GM08714 (cell line): ENCODE data around the gene FAM107B.

Experiments used
- H3K4me3 ChIP-seq: fragments of 200-500 bp; sonication (Bioruptor generic); 2 replicates; pipeline ENCODE4 v1.5.1; 2014; ENCODE audit warnings: mild to moderate bottlenecking, low read length, inconsistent platforms
- ZNF274 ChIP-seq: IDR thresholded peaks from 2 replicates; pipeline ENCODE4 v1.6.1; 2012; ENCODE audit warnings: mild to moderate bottlenecking, low read depth, low read length

The FAM107B gene

GRCh38 chr10:14535457-14536130 is 239.1 kb downstream of the FAM107B start:
- TF ChIP-seq ZNF274 = no peak
- H3K4me3 ChIP-seq = no peak overlapping the region

DNA sequence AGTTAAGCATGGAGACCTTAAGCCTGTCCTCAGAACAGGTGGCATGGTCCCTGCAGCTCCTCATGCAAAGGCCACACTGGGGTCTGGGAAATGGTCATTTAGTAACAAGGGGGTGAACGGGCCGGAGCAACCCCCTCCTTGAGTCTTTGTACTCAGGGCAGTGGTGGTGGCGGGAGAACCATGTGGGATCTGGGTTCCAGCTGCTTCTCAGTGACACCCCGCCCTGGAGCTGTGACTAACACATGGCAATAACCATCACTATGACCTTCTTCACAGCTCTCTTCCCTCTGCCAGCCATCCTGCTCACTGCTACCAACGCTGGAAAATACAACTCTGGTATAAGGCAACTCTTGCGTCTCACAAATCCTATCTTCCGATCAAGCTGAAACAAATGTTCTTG is 240.5 kb downstream of the FAM107B start:
- no peak for TF ChIP-seq ZNF274
- H3K4me3 ChIP-seq = no peak overlapping the region

DNA sequence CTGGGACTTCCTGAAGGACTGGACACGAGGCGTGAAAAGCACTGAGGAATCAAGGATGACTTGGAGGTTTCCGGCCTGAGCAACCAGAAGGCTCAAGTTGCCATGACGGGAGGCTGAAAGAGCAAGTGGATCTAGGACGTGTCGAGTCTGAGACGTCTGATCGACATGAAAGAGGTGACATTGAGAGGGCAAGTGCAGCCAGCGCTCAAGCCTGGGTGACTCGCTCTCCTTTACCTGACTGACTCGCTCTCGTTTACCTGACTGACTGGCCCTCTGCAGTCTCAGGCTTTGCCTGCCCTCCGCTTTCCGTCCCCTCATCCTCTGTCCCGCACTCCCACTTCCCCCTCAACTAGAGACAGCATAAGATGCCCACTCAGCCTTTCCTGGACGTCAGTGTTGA is 241.4 kb downstream of the FAM107B start:
- TF ChIP-seq ZNF274 = no peak
- H3K4me3 ChIP-seq = no peak overlapping the region

DNA sequence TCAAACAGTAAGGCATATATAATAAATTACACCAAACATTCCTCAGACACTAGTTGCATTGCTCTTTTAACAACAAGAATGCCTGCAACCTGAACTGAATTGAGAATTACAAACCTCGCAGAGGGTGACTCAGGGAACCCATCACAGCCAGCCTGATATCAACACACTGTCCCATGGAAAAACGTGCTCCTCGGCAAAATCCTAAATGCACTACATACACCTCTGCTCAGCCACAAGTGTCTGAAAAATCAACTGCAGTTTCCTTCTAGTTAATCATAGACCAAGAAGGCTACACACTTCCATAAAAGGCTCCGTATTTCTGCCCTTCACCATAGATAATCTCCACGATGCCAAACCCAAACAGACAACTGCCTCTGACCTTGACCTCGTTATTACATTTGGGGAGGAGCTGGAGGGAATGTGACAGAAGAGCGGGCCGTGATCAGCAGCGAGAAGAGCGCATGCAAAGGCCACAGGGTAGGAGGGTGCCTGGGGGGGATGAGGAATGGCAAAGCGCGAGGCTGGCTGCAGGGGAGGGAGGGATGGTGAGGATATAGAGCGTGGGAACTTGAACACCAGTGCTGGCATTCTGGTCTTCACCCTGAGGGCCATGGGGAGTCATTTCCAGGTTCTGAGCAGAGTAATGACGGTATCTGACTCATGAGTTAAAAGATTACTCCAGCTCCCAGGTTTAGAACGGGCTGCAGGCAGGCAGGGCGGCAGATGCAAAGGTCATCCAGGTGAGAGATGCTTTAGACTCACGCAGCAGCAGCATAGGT is 242.0 kb downstream of the FAM107B start:
- no peak for TF ChIP-seq ZNF274
- H3K4me3 ChIP-seq = no peak overlapping the region

DNA sequence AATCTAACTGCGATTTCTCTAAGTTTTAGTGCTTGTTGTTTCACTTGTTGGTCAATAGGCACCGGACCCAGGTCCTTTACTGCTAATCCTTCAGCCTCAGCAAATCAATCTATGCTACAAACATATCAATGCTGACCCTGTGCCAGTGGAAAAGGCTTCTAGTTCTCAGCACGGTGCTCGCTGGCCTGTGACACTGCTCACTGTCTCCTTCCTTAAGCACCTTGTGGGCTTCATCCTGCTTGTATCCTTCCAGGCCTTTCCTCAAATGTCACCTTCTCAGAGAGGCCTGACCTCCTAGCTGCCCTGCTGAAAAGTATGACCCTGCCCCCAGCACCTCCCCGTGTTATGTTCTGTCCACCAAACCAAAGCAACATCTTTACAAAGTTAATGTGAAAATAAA is 242.7 kb downstream of the FAM107B start:
- H3K4me3 ChIP-seq = no peak overlapping the region
- TF ChIP-seq ZNF274 = no peak

GRCh38 chr10:14530465-14530864 is 244.2 kb downstream of the FAM107B start:
- no peak for TF ChIP-seq ZNF274
- H3K4me3 ChIP-seq = no peak overlapping the region

- no peak overlapping the region for H3K4me3 ChIP-seq
- TF ChIP-seq ZNF274 = no peak
These were observed 245.3 kb downstream of the FAM107B start for GRCh38 chr10:14529351-14529750.

DNA sequence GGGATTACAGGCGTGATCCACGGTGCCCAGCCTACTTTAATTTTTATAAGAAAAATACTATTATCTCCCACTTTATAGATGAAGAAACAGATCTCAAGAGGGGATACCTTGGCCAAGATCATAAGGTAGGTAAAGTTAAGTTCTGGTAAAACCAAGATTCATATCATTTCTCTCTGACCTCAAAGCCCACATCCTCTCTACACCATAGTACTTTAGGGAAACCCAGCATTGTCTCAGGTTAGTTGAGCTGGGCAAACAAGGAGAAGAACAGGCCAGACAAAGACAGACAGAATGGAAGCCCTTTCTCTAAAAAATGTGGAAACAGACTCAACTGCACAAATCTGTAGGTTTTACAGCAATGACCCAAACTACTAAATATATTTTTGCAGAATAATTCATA is 246.2 kb downstream of the FAM107B start:
- TF ChIP-seq ZNF274 = no peak
- H3K4me3 ChIP-seq = no peak overlapping the region

- no peak for TF ChIP-seq ZNF274
These were observed 246.8 kb downstream of the FAM107B start for GRCh38 chr10:14527915-14528314.

DNA sequence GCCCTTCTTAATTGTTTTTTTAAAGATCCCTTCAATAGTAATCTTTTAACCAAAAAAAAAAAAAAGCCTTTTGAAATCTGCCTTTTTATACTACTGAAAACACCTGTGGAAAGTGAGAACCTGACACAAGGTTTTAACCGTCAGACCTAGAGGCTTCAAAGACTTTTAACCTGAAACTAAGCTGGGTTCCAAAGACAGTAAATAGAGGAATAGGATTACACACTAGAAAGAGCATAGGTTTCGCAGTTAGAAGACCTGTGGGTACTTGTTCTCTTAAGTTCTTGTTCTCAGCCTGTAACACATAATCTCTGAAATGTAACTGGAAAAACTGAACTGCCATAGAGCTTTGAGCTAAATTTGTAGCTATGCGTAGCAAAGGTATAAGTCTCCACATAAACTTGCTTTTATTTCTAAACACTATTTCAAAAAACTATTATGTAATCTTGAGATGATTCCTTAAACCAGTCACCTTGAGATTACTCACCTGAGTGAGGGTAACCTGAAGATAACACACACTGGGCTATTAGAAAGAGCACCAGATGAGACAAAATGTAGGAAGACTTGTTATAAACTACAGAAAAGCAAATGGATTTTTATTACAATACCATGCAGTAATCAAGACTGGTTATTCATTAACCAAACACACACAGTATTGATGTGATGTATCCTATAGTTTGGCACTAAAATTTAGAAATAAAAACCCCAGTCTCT is 247.4 kb downstream of the FAM107B start:
- no peak overlapping the region for H3K4me3 ChIP-seq
- TF ChIP-seq ZNF274 = no peak

More at GRCh38 chr10:14527915-14528314, 246.8 kb downstream of the FAM107B start:
- no peak overlapping the region for H3K4me3 ChIP-seq

DNA sequence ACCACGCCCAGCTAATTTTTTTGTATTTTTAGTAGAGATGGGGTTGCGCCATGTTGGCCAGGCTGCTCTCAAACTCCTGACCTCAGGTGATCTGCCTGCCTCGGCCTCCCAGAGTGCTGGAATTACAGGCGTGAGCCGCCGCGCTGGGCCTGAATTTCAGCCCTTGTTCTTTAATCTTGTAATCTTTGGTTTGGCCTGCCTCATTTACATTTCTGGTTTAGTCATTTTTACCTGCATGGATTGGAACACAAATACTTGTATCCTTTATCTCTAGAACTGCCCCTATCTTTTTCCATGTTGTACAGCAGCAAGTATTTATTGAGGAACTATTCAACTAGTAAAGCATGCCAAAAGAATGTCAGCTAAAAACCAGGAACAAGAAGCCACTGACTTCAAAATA is 248.4 kb downstream of the FAM107B start:
- no peak overlapping the region for H3K4me3 ChIP-seq
- TF ChIP-seq ZNF274 = no peak

DNA sequence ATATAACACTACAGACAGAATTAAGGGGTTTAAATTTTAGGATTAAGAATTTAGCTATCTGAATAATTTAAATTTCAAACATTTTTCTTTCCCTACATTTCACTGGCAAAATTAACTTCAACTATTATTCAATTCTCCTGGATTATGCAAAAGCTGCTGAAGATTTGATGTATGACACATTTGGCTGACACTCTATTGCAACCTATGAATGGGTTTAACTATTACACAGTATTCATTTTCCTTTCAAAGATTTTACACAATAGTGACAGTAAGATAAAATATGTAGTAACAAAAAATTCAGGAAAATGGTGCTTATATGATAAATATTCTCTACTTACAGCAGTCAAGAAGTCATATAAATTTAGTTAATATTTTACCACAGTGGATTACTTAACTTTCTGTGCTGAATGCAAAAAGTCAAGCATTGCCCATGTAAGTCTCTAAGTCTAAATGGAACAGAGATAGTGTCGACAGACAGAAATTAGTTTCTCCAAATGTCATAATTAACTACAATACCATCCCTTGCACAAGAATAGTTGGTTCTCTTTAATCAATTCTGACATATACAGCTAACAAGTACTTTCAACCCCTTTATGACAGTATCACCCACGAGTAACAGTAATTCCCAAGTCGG is 249.9 kb downstream of the FAM107B start:
- TF ChIP-seq ZNF274 = no peak
- H3K4me3 ChIP-seq = no peak overlapping the region

- no peak overlapping the region for H3K4me3 ChIP-seq
- TF ChIP-seq ZNF274 = no peak
These were observed 251.4 kb downstream of the FAM107B start for GRCh38 chr10:14523286-14523685.

- no peak overlapping the region for H3K4me3 ChIP-seq
- TF ChIP-seq ZNF274 = no peak
These were observed 254.9 kb downstream of the FAM107B start for GRCh38 chr10:14519785-14520184.

- no peak for TF ChIP-seq ZNF274
- H3K4me3 ChIP-seq = no peak overlapping the region
These were observed 256.5 kb downstream of the FAM107B start for GRCh38 chr10:14518149-14518548.
